LNCaP clone FGC (cell line): ENCODE measurements around the gene CAMP.

Source experiments
- DNase-seq: peaks from one replicate; pipeline ENCODE4 v3.0.0-alpha.2; 2011; ENCODE audit warnings: low read depth
- H3K4me3 ChIP-seq: 2 replicates; pipeline ENCODE4 v1.5.1; 2011; ENCODE audit warnings: mild to moderate bottlenecking, low read depth, low read length, control low read depth
- CTCF ChIP-seq: IDR thresholded peaks from 2 replicates; pipeline ENCODE4 v1.5.1; 2012; ENCODE audit warnings: mild to moderate bottlenecking; ENCODE audit not compliant: control insufficient read depth, insufficient read depth; ENCODE audit errors: extremely low read depth

Gene CAMP

GRCh38 chr3:48220746-48221145, 2.5 kb upstream of the CAMP start:
- TF ChIP-seq CTCF = no peak
- H3K4me3 ChIP-seq = no peak overlapping the region
- no peak for DNase-seq

GRCh38 chr3:48225587-48225986, 2.3 kb downstream of the CAMP start:
- no peak for DNase-seq
- H3K4me3 ChIP-seq = no peak overlapping the region
- TF ChIP-seq CTCF = no peak

GRCh38 chr3:48226939-48227338, 3.6 kb downstream of the CAMP start:
- no peak overlapping the region for H3K4me3 ChIP-seq

GRCh38 chr3:48232232-48232631, 8.9 kb downstream of the CAMP start:
- DNase-seq = peak; percentile 80
- no peak overlapping the region for H3K4me3 ChIP-seq
- TF ChIP-seq CTCF = no peak

More at GRCh38 chr3:48226939-48227338, 3.6 kb downstream of the CAMP start:
- DNase-seq = no peak
- no peak for TF ChIP-seq CTCF

- TF ChIP-seq CTCF = peak; percentile 71
- no peak for DNase-seq
- no peak overlapping the region for H3K4me3 ChIP-seq
Observed at GRCh38 chr3:48232734-48233133, 9.4 kb downstream of the CAMP start.

- no peak for TF ChIP-seq CTCF
- no peak overlapping the region for H3K4me3 ChIP-seq
- DNase-seq = no peak
Observed at GRCh38 chr3:48233542-48233941, 10.2 kb downstream of the CAMP start.

- TF ChIP-seq CTCF = no peak
- no peak overlapping the region for H3K4me3 ChIP-seq
- DNase-seq = peak; percentile 54
Observed at GRCh38 chr3:48236531-48236930, 13.2 kb downstream of the CAMP start.
